B cell (primary cell): ENCODE measurements around the gene KRT9. TPM values are rescaled to one million over a fixed set of nuclear protein-coding genes. Genes with fewer than 3 reads are reported as not detected.

Experiments used
- ATAC-seq: fragments of 200-7000 bp; cut with Tn5 transposase; one replicate; pipeline ENCODE4 v1.10.0; 2021; ENCODE audit warnings: low read depth, mild to moderate bottlenecking, moderate number of reproducible peaks, moderate library complexity
- CTCF ChIA-PET: fragments of 350-600 bp; sonication (Branson Sonifier 250); formaldehyde crosslinking; loops from one replicate; lab custom pipeline; 2021; ENCODE audit warnings: antibody characterized with exemption, inconsistent platforms; lab: Charles Lee
- POLR2A ChIA-PET: fragments of 350-600 bp; sonication (Branson Sonifier 250); formaldehyde crosslinking; loops from one replicate; lab custom pipeline; 2021; ENCODE audit warnings: antibody characterized with exemption; lab: Charles Lee
- DNase-seq: peaks from one replicate; pipeline ENCODE4 v3.0.0; 2013
- H2AFZ ChIP-seq: 2 replicates; pipeline ENCODE4 v1.6.1; 2012; ENCODE audit warnings: mild to moderate bottlenecking, low read depth, low read length; ENCODE audit not compliant: insufficient read depth, poor library complexity, severe bottlenecking
- H3K27ac ChIP-seq, 2 donors: 1 replicate in 1 of 2; 2 replicates in 1 of 2; pipeline ENCODE4 v1.5.1; 2012 to 2013; ENCODE audit warnings: low read length in 2 of 2, mild to moderate bottlenecking in 2 of 2, moderate library complexity in 1 of 2
- H3K27me3 ChIP-seq, 4 experiments: fragments of 200-600 bp in 1 of 4; sonication (generic) in 1 of 4; replicated peaks in 1 of 4; 1 replicate in 2 of 4; 2 replicates in 2 of 4; pipeline versions ENCODE4 v1.6.1 to v1.7.0; 2013 to 2016; ENCODE audit warnings: low read length in 3 of 4, mild to moderate bottlenecking in 2 of 4, mixed read lengths in 1 of 4, moderate library complexity in 1 of 4; ENCODE audit not compliant: insufficient read depth in 4 of 4, control insufficient read depth in 3 of 4; ENCODE audit errors: control extremely low read depth in 1 of 4
- H3K36me3 ChIP-seq, 2 experiments: replicated peaks in 1 of 2; 1 replicate in 1 of 2; 2 replicates in 1 of 2; pipeline versions ENCODE4 v1.6.1 to v1.7.1; 2013; ENCODE audit warnings: low read length in 1 of 2; ENCODE audit not compliant: insufficient read depth in 2 of 2, control insufficient read depth in 1 of 2; ENCODE audit errors: control extremely low read depth in 1 of 2, extremely low read depth in 1 of 2
- H3K4me1 ChIP-seq, 2 donors: fragments of 200-600 bp in 1 of 2; sonication (generic) in 1 of 2; 1 replicate in 1 of 2; 2 replicates in 1 of 2; pipeline versions ENCODE4 v1.5.1 to v1.6.1; 2013 to 2017; ENCODE audit warnings: low read length in 2 of 2; ENCODE audit not compliant: control insufficient read depth in 2 of 2, insufficient read depth in 2 of 2
- H3K4me2 ChIP-seq: replicated peaks from 2 replicates; pipeline ENCODE3; 2012; ENCODE audit warnings: mild to moderate bottlenecking, low read depth, low read length; ENCODE audit not compliant: poor library complexity, severe bottlenecking
- H3K4me3 ChIP-seq, 5 experiments: fragments of 200-600 bp in 1 of 5; sonication (generic) in 1 of 5; 1 replicate in 3 of 5; 2 replicates in 2 of 5; pipeline versions ENCODE4 v1.5.1 to v1.7.0; 2011 to 2016; ENCODE audit warnings: low read length in 4 of 5, mild to moderate bottlenecking in 4 of 5, low read depth in 2 of 5, control low read depth in 1 of 5, moderate library complexity in 1 of 5; ENCODE audit not compliant: insufficient read depth in 1 of 5; ENCODE audit errors: control extremely low read depth in 1 of 5, extremely low read depth in 1 of 5
- H3K79me2 ChIP-seq: fragments of 200-600 bp; sonication (generic); one replicate; pipeline ENCODE4 v1.6.0; 2016; ENCODE audit warnings: low read length; ENCODE audit not compliant: control insufficient read depth, insufficient read depth
- H3K9ac ChIP-seq: fragments of 200-600 bp; sonication (generic); 2 replicates; pipeline ENCODE4 v1.6.1; 2017; ENCODE audit warnings: mild to moderate bottlenecking, low read length, moderate library complexity
- H3K9me3 ChIP-seq, 3 donors: one replicate each; pipeline versions ENCODE4 v1.6.1 to v1.7.1; 2013; ENCODE audit warnings: low read length in 2 of 3; ENCODE audit not compliant: control insufficient read depth in 2 of 3, insufficient read depth in 1 of 3; ENCODE audit errors: control extremely low read depth in 1 of 3
- H4K20me1 ChIP-seq: 2 replicates; pipeline ENCODE4 v1.6.0; 2012; ENCODE audit warnings: mild to moderate bottlenecking, low read length; ENCODE audit not compliant: insufficient read depth, control insufficient read depth, poor library complexity, severe bottlenecking
- H3K27ac Mint-ChIP-seq: one replicate; pipeline ENCODE4 v1.8.0; 2021; ENCODE audit warnings: mixed read lengths
- H3K27me3 Mint-ChIP-seq: one replicate; pipeline ENCODE4 v1.8.0; 2021; ENCODE audit warnings: mixed read lengths
- H3K4me1 Mint-ChIP-seq: one replicate; pipeline ENCODE4 v1.8.0; 2021; ENCODE audit warnings: mixed read lengths
- H3K4me3 Mint-ChIP-seq: one replicate; pipeline ENCODE4 v1.8.0; 2021; ENCODE audit warnings: mixed read lengths
- H3K9me3 Mint-ChIP-seq: one replicate; pipeline ENCODE4 v1.8.0; 2022; ENCODE audit warnings: mixed read lengths; ENCODE audit not compliant: insufficient read depth
- EZH2 ChIP-seq: IDR thresholded peaks from 2 replicates; pipeline ENCODE4 v1.6.1; 2012; ENCODE audit warnings: borderline replicate concordance, low read depth, mild to moderate bottlenecking, moderate library complexity, low read length; ENCODE audit not compliant: insufficient read depth, poor library complexity, severe bottlenecking
- WGBS: methylation state at CpG from one replicate; pipeline ENCODE4 v1.1.5; 2013; ENCODE audit warnings: missing lambda C conversion rate; ENCODE audit not compliant: insufficient coverage; 5-methylcytosine and 5-hydroxymethylcytosine counted together
- intact Hi-C: fragments of 100-400 bp; cut with micrococcal nuclease; formaldehyde crosslinking; loops from one replicate; pipeline ENCODE4 v1.10.0; 2022
- polyA plus RNA-seq: library from polyadenylated mRNA; depleted of rRNA; stranded (reverse); fragments of >200 nt; gene quantifications from 2 replicates; pipeline ENCODE4 v1.2.3, GENCODE V29; 2012
- total RNA-seq, 2 donors: library from RNA; stranded (reverse); fragments of 120-200 nt in 1 of 2; gene quantifications; 1 replicate in 1 of 2; 2 replicates in 1 of 2; pipeline versions ENCODE4 v1.2.3 to v1.2.4, GENCODE V29; 2013 to 2022
- TF ChIP-seq, protein P1 (sequence below): fragments of 200-600 bp; IDR thresholded peaks from one replicate; pipeline ENCODE4 v1.8.0; 2022; ENCODE audit warnings: antibody characterized with exemption, mild to moderate bottlenecking

KRT9 gene
- total and polyA plus RNA-seq, 2 donors (not counting 1 experiment from before 2014, with no cell fraction given): not detected

DNA sequence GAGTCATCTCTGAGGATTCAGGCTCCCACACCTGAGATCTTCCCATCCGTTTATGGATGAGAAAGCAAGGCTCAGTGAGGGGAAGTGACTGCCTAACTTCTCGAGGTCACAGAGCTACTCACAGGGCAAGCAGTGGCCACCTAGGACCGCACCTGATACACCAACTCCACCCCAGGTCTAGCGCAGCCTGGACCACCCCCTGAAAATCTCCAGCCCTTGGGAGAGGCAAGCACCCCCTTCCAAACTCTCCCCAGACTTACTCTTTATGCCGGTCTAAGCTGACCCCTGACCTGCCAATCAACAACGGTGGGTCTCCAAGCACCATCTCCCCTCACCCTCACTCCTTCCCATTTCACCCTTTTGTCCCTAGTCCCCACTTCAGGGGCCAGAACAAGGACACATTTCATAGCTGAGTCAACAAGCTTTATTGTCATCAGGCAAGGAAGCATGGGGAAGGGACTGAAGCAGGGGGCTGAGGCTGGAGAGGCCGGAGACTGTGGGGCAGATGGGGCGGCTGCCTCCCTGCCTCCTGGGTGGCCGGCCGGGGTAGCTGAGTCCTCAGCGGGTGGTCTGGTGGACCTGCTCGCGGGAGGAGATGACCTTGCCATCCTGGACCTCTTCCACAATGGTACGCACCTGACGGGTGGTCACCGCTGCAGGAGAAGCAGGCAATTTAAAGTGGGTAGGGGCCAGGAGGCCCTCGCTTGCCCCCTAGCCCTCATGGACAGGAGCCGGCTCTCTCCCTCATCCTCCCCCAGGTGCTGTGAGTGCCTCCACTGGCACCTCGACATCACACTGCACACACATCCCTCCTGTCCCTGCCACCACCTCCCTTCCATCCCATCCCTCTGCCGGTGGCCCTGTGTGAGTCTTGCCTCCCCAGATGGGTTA is 47.4 kb upstream of the KRT9 start:
- Mint-ChIP-seq H3K27ac (peak overlapping the region; percentile 15), H3K27me3 (peaks cover 17% of the 10 kb centered on the region), H3K4me3 (no peak overlapping the region), H3K4me1 (no peaks in the 10 kb centered on the region), H3K9me3 (no peaks in the 10 kb centered on the region)
- WGBS: 90% methylated on average over 13 of the region's 20 CpGs
- intact Hi-C loops: no loop called here
- H3K4me3 ChIP-seq: no peak overlapping the region
- H3K27me3 ChIP-seq: no peaks in the 10 kb centered on the region
- DNase-seq (no peak), ATAC-seq (no peak)
- no peaks in the 10 kb centered on the region for H3K79me2 ChIP-seq
- TF ChIP-seq EZH2: no peak
- TF ChIP-seq, protein P1, sequence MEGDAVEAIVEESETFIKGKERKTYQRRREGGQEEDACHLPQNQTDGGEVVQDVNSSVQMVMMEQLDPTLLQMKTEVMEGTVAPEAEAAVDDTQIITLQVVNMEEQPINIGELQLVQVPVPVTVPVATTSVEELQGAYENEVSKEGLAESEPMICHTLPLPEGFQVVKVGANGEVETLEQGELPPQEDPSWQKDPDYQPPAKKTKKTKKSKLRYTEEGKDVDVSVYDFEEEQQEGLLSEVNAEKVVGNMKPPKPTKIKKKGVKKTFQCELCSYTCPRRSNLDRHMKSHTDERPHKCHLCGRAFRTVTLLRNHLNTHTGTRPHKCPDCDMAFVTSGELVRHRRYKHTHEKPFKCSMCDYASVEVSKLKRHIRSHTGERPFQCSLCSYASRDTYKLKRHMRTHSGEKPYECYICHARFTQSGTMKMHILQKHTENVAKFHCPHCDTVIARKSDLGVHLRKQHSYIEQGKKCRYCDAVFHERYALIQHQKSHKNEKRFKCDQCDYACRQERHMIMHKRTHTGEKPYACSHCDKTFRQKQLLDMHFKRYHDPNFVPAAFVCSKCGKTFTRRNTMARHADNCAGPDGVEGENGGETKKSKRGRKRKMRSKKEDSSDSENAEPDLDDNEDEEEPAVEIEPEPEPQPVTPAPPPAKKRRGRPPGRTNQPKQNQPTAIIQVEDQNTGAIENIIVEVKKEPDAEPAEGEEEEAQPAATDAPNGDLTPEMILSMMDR: no peak
- H3K4me1 ChIP-seq: no peaks in the 10 kb centered on the region
- POLR2A ChIA-PET: no interaction called here
- H2AFZ ChIP-seq: no peak overlapping the region
- H3K9ac ChIP-seq: no peak overlapping the region
- H4K20me1 ChIP-seq: no peaks in the 10 kb centered on the region
- no peak overlapping the region for H3K4me2 ChIP-seq
- H3K27ac ChIP-seq: no peak overlapping the region
- CTCF ChIA-PET: interaction anchor here (2.0 kb wide), 1 partner anchor 70 kb away, joined by 4 read pairs; no protein-coding TSS in a partner anchor
- H3K36me3 ChIP-seq: no peaks in the 10 kb centered on the region
- no peaks in the 10 kb centered on the region for H3K9me3 ChIP-seq

DNA sequence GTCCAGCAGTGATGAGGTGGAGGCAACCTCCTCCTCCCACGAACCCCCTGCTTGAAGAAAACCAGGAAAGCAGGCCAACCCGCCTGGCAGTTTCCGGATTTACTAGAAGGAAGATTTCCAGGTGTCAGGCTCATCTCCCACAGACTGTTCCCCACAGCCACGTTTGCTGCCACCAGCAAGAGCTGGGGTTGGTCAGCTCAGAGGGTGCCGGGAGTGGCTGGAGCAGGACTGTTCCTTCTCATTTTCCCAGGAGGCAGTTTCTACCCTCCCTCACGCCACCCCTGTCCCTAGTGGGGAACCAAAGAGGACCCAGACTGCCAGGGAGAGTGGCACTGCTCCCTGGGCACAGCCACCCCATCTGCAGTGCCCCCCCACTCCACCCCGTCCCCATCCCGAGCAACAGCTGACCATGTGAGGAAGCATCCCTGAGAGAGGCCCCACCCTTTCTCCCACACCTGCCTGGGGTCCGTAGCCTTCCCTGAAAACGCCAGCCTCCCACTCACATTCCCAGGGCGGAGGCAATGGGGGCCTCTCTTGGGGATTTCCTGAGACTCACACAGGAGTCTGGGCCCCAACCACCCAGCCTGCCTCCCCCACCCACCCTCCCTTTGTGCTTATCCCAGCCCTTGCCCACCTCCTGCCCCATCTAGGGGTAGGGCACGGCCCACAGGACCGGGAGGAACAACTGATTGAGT is 46.6 kb upstream of the KRT9 start:
- intact Hi-C loops: no loop called here

More for the DNA sequence above, 46.6 kb upstream of the KRT9 start:
- H3K79me2 ChIP-seq: no peaks in the 10 kb centered on the region
- H3K4me1 ChIP-seq: no peaks in the 10 kb centered on the region
- no peak overlapping the region for H3K4me3 ChIP-seq
- H3K36me3 ChIP-seq: no peaks in the 10 kb centered on the region
- Mint-ChIP-seq H3K9me3 (no peaks in the 10 kb centered on the region), H3K4me3 (no peak overlapping the region), H3K4me1 (no peaks in the 10 kb centered on the region), H3K27ac (no peak overlapping the region), H3K27me3 (peaks cover 17% of the 10 kb centered on the region)
- no peaks in the 10 kb centered on the region for H4K20me1 ChIP-seq
- ChIA-PET CTCF (no interaction called here), POLR2A (no interaction called here)
- 83% methylated on average over 10 of the region's 13 CpGs for WGBS
- no peak overlapping the region for H3K4me2 ChIP-seq
- no peaks in the 10 kb centered on the region for H3K9me3 ChIP-seq
- no peak overlapping the region for H2AFZ ChIP-seq
- ATAC-seq (no peak), DNase-seq (no peak)
- TF ChIP-seq EZH2: no peak
- TF ChIP-seq, protein P1: no peak
- H3K9ac ChIP-seq: no peak overlapping the region
- no peak overlapping the region for H3K27ac ChIP-seq
- no peaks in the 10 kb centered on the region for H3K27me3 ChIP-seq
